ENCODE data around the gene LPP.

GRCh38 chr3:188440340-188440972 is 286.5 kb downstream of the LPP start:
- TF ChIP-seq ZNF562 (CRISPR knock-in tag; IDR thresholded peaks at IDR 0.05; ENCODE audit: borderline replicate concordance) = no peak
- TF ChIP-seq PAXIP1 (CRISPR knock-in tag; conservative IDR thresholded peaks at IDR 0.05) = no peak
- no peak for TF ChIP-seq GFI1 (CRISPR knock-in tag; IDR thresholded peaks at IDR 0.05; ENCODE audit: borderline replicate concordance)
- no peak for TF ChIP-seq POLR2A (IDR thresholded peaks at IDR 0.05; ENCODE audit: insufficient read depth in 1 of 2, low read depth in 2 of 2, low read length in 2 of 2)
- TF ChIP-seq POLR2AphosphoS5 (IDR thresholded peaks at IDR 0.05; ENCODE audit: low read depth, low read length) = no peak
- TF ChIP-seq NR2F1 (CRISPR knock-in tag; IDR thresholded peaks at IDR 0.05) = no peak
- no peak for TF ChIP-seq CEBPG (CRISPR knock-in tag; IDR thresholded peaks at IDR 0.05)
- TF ChIP-seq RFX5 (IDR thresholded peaks at IDR 0.05; ENCODE audit: low read depth, low read length) = no peak
